Stimulated activated CD8-positive, alpha-beta memory T cell treated with anti-CD3 and anti-CD28 coated beads, Interleukin-7, amount 100 ng/mL, for 4 hours (primary cell): ENCODE measurements around the gene TK2.
"Not testable (repeated sequence)": the region's sequence is repeated elsewhere in the genome, so short reads cannot be mapped to it uniquely, and the experiment has no call there.

Source experiments
- DNase-seq, 2 donors: peaks; one replicate each; pipeline ENCODE4 v3.0.0-alpha.2; 2020; ENCODE audit warnings: low read depth in 2 of 2

Gene TK2

GRCh38 chr16:66549284-66550131, at the start of gene TK2:
Gene TK2, minus strand, starts transcription at chr16:66550122. Its CDS starts 61 bp downstream, at chr16:66550061.
- peak in 1 of 2 donors; percentile 56 for DNase-seq

- DNase-seq: no peak
Measured at GRCh38 chr16:66598111-66598510, 48.2 kb upstream of the TK2 start.

DNA sequence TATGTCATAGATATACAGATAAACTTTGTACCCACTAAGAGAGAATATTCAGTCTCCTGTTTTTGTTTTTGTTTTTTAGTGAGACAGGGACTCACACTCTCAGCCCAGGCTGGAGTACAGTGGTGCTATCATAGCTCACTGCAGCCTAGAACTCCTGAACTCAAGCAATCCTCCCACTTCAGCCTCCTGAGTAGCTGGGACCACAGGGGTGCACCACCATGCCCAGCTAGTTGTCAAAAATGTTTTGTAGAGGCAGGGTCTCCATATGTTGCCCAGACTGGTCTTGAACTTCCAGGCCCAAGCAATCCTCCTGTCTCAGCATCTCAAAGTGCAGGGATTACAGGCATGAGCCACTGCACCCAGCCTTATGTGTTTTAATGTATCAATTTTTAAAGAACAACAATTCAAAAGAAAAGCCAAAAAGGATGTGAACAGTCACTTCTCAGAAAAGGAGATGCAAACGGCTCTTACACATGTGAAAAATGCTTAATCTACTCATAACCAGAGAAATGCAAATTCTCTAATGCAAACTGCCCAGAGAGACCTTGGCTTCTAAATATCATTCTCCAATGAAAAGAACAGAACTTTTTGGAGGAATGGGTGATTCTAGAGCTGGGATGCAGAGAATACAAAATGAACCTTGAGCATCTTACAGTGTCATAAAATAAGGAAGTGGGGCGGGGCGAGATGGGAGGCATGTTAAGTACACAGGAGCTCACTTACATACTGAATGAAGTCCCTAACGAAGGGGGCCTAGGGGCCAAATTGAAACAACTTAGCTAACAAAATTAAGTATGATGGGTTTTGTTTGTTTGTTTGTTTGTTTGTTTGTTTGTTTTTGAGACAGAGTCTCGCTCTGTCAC, 47.3 kb upstream of the TK2 start:
- no peak for DNase-seq

DNA sequence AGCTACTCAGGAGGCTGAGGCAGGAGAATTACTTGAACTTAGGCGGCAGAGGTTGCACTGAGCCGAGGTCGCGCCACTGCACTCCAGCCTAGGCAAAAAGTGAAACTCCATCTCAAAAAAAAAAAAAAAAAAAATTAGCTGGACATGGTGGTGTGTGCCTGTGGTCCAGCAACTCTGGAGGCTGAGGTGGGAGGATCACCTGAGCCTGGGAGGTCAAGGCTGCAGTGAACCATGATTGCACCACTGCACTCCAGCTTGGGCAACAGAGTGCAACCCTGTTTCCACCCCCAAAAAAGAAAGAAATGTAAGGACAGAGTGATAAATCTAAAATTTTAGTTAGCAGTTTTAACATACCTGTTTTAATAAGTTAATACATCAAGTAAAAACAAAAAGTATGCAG, 46.6 kb upstream of the TK2 start:
- DNase-seq: not testable (repeated sequence)

DNA sequence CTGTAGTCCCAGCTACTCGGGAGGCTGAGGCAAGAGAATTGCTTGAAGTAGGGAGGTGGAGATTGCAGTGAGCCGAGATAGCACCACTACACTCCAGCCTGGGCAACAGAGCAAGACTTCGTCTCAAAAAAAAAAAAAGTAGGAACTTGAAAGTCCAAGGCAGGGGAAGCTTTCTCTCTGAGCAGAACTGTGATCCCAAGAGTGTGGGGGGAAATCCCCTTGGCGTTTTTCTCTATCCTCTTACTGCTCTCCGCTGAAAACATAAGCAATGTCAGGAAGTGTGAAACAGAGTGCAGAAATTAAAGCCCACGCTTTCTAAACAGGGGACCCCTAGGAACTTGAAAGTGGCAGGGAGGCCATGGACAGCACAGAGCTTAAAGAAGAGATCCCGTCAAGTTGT, 44.8 kb upstream of the TK2 start:
- DNase-seq: no peak

DNA sequence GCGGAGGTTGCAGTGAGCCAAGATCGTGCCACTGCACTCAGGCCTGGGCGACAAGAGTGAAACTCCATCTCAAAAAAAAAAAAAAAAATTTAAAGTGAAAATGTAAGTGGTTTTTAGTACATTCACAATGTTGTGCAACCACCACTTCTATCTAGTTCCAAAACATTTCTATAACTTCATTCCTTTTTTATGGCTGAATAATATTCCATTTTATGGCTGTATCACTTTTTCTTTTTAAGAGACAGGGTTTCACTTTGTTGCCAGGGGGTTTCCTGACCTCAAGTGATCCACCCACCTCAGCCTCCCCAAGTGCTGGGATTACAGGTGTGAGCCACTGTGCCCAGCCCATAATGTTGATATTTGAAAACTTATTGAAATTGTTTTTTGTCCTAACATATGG, 42.9 kb upstream of the TK2 start:
- DNase-seq: no peak

GRCh38 chr16:66592241-66592640, 42.3 kb upstream of the TK2 start:
- no peak for DNase-seq

GRCh38 chr16:66591018-66591417, 41.1 kb upstream of the TK2 start:
- DNase-seq: no peak

DNA sequence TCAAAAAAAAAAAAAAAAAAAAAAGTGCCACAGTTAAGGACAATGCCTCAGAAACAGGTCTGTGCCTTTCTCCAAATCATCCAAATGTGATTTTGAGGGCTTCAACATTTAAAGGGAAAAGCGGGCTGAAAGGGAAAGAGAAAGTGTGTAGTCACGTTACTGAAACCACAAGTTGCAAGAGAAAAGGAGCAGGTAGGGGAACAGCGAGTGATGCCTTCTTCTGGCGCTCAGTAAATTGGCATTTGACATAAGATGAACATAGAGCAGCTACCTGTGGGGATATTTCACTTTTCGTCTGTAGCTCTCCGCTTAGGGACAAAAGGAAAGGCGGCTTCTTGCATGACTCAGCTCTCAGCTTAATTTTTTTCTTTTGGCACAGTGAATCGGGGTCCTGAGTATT, 40.4 kb upstream of the TK2 start:
- no peak for DNase-seq

GRCh38 chr16:66588981-66589713, 39.2 kb upstream of the TK2 start:
- peak; percentile 48 to 52 for DNase-seq

- DNase-seq: no peak
Measured at GRCh38 chr16:66587881-66588600, 38.1 kb upstream of the TK2 start.

- DNase-seq: no peak
Measured at GRCh38 chr16:66585481-66586239, 35.7 kb upstream of the TK2 start.

GRCh38 chr16:66581246-66581952, 31.5 kb upstream of the TK2 start:
- no peak for DNase-seq

- DNase-seq: no peak
Measured at GRCh38 chr16:66580605-66581209, 30.8 kb upstream of the TK2 start.

- no peak for DNase-seq
Measured at GRCh38 chr16:66578651-66579531, 29.0 kb upstream of the TK2 start, which contains the start of gene CMTM2. Gene CMTM2, plus strand, starts transcription at chr16:66579463. Its CDS starts 145 bp downstream, at chr16:66579608.

- no peak for DNase-seq
Measured at GRCh38 chr16:66576296-66576695, 26.4 kb upstream of the TK2 start.

- no peak for DNase-seq
Measured at GRCh38 chr16:66575060-66575459, 25.1 kb upstream of the TK2 start.

DNA sequence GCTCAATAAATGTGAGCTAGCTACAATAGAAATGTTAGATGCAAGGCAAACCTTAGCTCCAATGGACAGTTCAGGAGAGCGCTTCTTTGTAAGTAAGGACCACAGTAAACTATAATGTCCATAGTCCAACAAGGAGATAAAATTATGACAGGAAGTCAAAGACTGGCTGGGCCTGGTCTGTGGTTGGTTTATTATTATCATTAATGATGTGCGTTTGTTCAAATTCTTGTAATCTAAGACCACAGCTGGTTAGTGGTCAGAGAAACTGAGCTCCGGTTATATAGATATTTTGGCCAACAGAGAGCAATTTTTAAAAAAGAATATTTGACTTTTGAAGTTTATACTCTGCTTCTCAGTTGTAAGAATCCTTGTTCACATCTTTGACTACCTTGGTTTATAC, 24.6 kb upstream of the TK2 start:
- no peak for DNase-seq

DNA sequence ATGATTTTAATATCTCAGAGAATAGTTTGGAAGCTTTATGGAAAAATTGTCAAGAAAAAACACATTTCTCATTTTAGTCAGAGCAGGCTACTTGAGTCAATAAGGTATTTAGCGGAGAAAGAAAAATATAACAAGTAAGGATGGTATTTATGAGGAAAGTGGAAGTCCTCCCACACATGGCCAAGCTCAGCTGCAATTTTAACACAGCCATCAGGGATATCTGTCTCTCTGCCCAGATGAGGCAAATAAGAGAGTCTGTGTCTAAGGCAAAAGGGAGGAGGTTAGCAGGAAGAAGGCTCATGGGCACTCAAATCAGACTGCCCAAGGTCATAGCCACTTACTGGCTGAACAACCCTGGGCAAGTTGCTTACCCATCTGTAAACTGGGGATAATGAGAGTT, 24.2 kb upstream of the TK2 start:
- DNase-seq: no peak
